NCI-H2029 (cell line): ENCODE results near the gene RPL35.

Source experiments
- DNase-seq: peaks from one replicate; lab custom pipeline; 2025; lab: John Stamatoyannopoulos, UW

The RPL35 gene

GRCh38 chr9:124820698-124821623 is 40.8 kb downstream of the RPL35 start:
- no peak for DNase-seq

GRCh38 chr9:124818431-124819281 is 43.1 kb downstream of the RPL35 start:
- DNase-seq = peak; percentile 5

- no peak for DNase-seq
Measured at GRCh38 chr9:124815601-124816000, 46.2 kb downstream of the RPL35 start.

GRCh38 chr9:124814164-124814535 is 47.6 kb downstream of the RPL35 start:
- no peak for DNase-seq

DNA sequence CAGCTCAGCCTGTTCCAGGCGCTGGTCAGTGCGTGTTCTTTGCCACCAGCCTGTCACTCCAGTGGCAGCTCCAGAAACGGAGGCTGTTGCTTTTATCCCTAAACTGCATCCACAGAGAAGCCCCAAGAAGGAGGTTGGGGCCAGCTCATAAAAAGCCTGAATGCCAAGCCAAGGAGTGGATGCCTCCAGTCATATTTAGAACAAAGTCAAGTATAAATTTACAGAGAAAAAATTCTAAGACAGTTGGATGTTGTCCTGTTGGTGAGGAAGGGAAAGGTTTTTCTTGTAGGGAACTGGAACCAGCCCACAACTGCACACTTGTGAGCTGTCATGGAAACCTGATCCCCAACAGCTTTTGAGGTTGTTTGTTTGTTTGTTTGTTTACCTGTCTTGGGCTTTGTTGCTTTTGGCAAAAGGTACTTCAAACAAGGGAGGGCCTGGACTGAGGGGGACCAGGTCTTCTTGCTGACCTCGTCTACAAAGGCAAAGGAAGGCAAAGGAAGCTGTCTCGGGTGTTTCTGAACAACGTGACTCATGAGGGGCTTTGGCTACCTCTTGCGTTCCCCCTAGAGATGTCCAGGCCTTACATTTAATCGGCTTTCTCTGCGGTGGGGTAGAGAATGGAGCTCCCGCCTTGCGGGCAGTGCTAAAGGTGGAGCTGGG is 48.1 kb downstream of the RPL35 start:
- DNase-seq = no peak

DNA sequence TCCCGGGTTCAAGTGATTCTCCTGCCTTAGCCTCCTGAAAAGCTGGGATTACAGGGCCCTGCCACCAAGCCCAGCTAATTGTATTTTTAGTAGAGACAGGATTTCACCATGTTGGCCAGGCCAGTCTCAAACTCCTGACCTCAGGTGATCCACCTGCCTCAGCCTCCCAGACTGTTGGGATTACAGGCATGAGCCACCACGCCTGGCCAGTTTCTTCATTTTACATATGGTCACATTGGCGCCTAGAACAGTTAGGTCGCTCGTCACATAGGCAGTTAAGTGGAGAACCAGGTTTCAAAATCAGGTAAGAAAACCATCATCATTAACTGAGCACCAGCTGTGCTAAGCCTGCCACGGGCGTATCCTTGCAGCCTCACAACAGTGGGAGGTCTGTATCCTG is 48.7 kb downstream of the RPL35 start:
- DNase-seq = no peak

- no peak for DNase-seq
Measured at GRCh38 chr9:124812441-124812876, 49.3 kb downstream of the RPL35 start.

- no peak for DNase-seq
Measured at GRCh38 chr9:124810663-124811355, 50.9 kb downstream of the RPL35 start.

GRCh38 chr9:124809741-124810500 is 51.8 kb downstream of the RPL35 start:
- no peak for DNase-seq

DNA sequence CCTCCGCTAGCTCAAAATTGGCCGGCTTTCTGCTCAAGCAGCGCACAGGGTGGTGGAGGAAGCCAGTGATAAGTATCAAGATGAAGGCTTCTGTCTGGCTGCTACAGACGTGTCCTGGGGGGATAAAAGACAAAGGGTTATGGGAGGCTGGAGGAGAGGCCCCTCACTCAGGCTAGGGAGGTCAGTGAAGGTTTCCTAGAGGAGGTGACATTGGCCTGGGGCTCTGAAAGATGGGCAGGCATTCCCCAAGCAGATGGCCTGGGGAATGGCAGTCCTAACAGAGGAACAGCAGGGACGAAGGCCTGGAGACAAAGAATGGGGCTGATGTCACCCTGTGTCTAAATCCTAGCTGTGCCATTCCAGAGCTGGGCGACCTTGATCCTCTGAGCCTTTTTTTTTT is 52.5 kb downstream of the RPL35 start:
- no peak for DNase-seq

- DNase-seq = no peak
Measured at GRCh38 chr9:124808246-124808956, 53.4 kb downstream of the RPL35 start.
